WI38 (cell line): ENCODE results near the gene TMEM185A.

Experiments used
- H3K4me3 ChIP-seq: 2 replicates; pipeline ENCODE4 v1.5.1; 2011; ENCODE audit warnings: low read depth, mild to moderate bottlenecking, control low read depth, low read length
- CTCF ChIP-seq: IDR thresholded peaks from 2 replicates; pipeline ENCODE4 v1.5.1; 2012; ENCODE audit warnings: low read depth, mild to moderate bottlenecking, control low read depth, low read length

The TMEM185A gene

GRCh38 chrX:149648932-149649331 is 17.3 kb upstream of the TMEM185A start:
- H3K4me3 ChIP-seq: no peak overlapping the region
- no peak for TF ChIP-seq CTCF

- no peak overlapping the region for H3K4me3 ChIP-seq
- TF ChIP-seq CTCF: no peak
These were observed 15.9 kb upstream of the TMEM185A start for GRCh38 chrX:149647505-149647904.

- TF ChIP-seq CTCF: no peak
- no peak overlapping the region for H3K4me3 ChIP-seq
These were observed 11.9 kb upstream of the TMEM185A start for GRCh38 chrX:149643496-149643895.

GRCh38 chrX:149641835-149642234 is 10.2 kb upstream of the TMEM185A start:
- no peak overlapping the region for H3K4me3 ChIP-seq
- TF ChIP-seq CTCF: no peak

- TF ChIP-seq CTCF: no peak
- no peak overlapping the region for H3K4me3 ChIP-seq
These were observed 9.8 kb upstream of the TMEM185A start for GRCh38 chrX:149641432-149641831.

GRCh38 chrX:149639568-149639967 is 8.0 kb upstream of the TMEM185A start:
- no peak overlapping the region for H3K4me3 ChIP-seq
- no peak for TF ChIP-seq CTCF

GRCh38 chrX:149638860-149639259 is 7.3 kb upstream of the TMEM185A start:
- no peak for TF ChIP-seq CTCF
- H3K4me3 ChIP-seq: no peak overlapping the region

GRCh38 chrX:149633511-149633910 is 1.9 kb upstream of the TMEM185A start:
- H3K4me3 ChIP-seq: no peak overlapping the region
- no peak for TF ChIP-seq CTCF
